GM13977 (cell line): Measurements from ENCODE around the gene SLIT1.

Experiments used
- DNase-seq: peaks from one replicate; pipeline ENCODE4 v3.0.0; 2012; ENCODE audit warnings: low spot score
- CTCF ChIP-seq: IDR thresholded peaks from 2 replicates; pipeline ENCODE4 v1.5.1; 2012; ENCODE audit warnings: mild to moderate bottlenecking, control low read depth; ENCODE audit not compliant: insufficient read depth; ENCODE audit errors: extremely low read depth, missing control alignments
- in situ Hi-C: fragments of 300-500 bp; cut with MboI; formaldehyde crosslinking; loops from one replicate; pipeline ENCODE4 v1.12.0; 2022; ENCODE audit warnings: low sequenced_read_pairs, low pct_unique_long_range_greater_than_20kb, mixed read lengths, inconsistent platforms; ENCODE audit not compliant: unreplicated experiment

SLIT1 gene

GRCh38 chr10:97056003-97056630, 129.6 kb downstream of the SLIT1 start:
- in situ Hi-C loops: no loop called here
- DNase-seq: no peak
- no peak for TF ChIP-seq CTCF

GRCh38 chr10:97053276-97053675, 132.5 kb downstream of the SLIT1 start:
- no peak for DNase-seq
- TF ChIP-seq CTCF: no peak
- in situ Hi-C loops: no loop called here

- in situ Hi-C loops: no loop called here
- no peak for DNase-seq
- no peak for TF ChIP-seq CTCF
These were observed 134.7 kb downstream of the SLIT1 start for GRCh38 chr10:97050956-97051496.

- no peak for TF ChIP-seq CTCF
- DNase-seq: no peak
- in situ Hi-C loops: no loop called here
These were observed 135.5 kb downstream of the SLIT1 start for GRCh38 chr10:97050205-97050745.

- DNase-seq: no peak
- no peak for TF ChIP-seq CTCF
- in situ Hi-C loops: loop anchor here (25.0 kb wide), 1 partner anchor 662 kb away; no protein-coding TSS in a partner anchor
These were observed 136.1 kb downstream of the SLIT1 start for GRCh38 chr10:97049670-97050069.

GRCh38 chr10:97048649-97049427, 136.9 kb downstream of the SLIT1 start:
- no peak for DNase-seq
- in situ Hi-C loops: loop anchor here (25.0 kb wide), 1 partner anchor 662 kb away; no protein-coding TSS in a partner anchor
- TF ChIP-seq CTCF: no peak
